ENCODE data around the gene FSTL5.
"Not testable (repeated sequence)": the region's sequence is repeated elsewhere in the genome, so short reads cannot be mapped to it uniquely, and the experiment has no call there.

Gene FSTL5

GRCh38 chr4:161829591-161829990 lies 334.2 kb downstream of the FSTL5 start:
- no peak for DNase-seq (ENCODE audit: low spot score)

- DNase-seq (ENCODE audit: low spot score): no peak
Observed at GRCh38 chr4:161828061-161828460, 335.7 kb downstream of the FSTL5 start.

GRCh38 chr4:161827013-161827412 lies 336.8 kb downstream of the FSTL5 start:
- no peak for DNase-seq (ENCODE audit: low spot score)

GRCh38 chr4:161823450-161823849 lies 340.4 kb downstream of the FSTL5 start:
- no peak for DNase-seq (ENCODE audit: low spot score)

GRCh38 chr4:161822174-161822573 lies 341.6 kb downstream of the FSTL5 start:
- no peak for DNase-seq (ENCODE audit: low spot score)

- DNase-seq (ENCODE audit: low spot score): no peak
Observed at GRCh38 chr4:161817914-161818313, 345.9 kb downstream of the FSTL5 start.

- no peak for DNase-seq (ENCODE audit: low spot score)
Observed at GRCh38 chr4:161816958-161817357, 346.8 kb downstream of the FSTL5 start.

GRCh38 chr4:161815841-161816240 lies 348.0 kb downstream of the FSTL5 start:
- no peak for DNase-seq (ENCODE audit: low spot score)

- no peak for DNase-seq (ENCODE audit: low spot score)
Observed at GRCh38 chr4:161813889-161814288, 349.9 kb downstream of the FSTL5 start.

- no peak for DNase-seq (ENCODE audit: low spot score)
Observed at GRCh38 chr4:161813389-161813788, 350.4 kb downstream of the FSTL5 start.

- DNase-seq (ENCODE audit: low spot score): no peak
Observed at GRCh38 chr4:161803171-161803570, 360.6 kb downstream of the FSTL5 start.

GRCh38 chr4:161799710-161800109 lies 364.1 kb downstream of the FSTL5 start:
- no peak for DNase-seq (ENCODE audit: low spot score)

GRCh38 chr4:161792991-161793390 lies 370.8 kb downstream of the FSTL5 start:
- no peak for DNase-seq (ENCODE audit: low spot score)

GRCh38 chr4:161791796-161792556 lies 371.8 kb downstream of the FSTL5 start:
- DNase-seq (ENCODE audit: low spot score): no peak

GRCh38 chr4:161767116-161767515 lies 396.7 kb downstream of the FSTL5 start:
- no peak for DNase-seq (ENCODE audit: low spot score)

- no peak for DNase-seq (ENCODE audit: low spot score)
Observed at GRCh38 chr4:161762796-161763195, 401.0 kb downstream of the FSTL5 start.

GRCh38 chr4:161760008-161760407 lies 403.8 kb downstream of the FSTL5 start:
- DNase-seq (ENCODE audit: low spot score): no peak

GRCh38 chr4:161758412-161758811 lies 405.4 kb downstream of the FSTL5 start:
- not testable (repeated sequence) for DNase-seq (ENCODE audit: low spot score)

- no peak for DNase-seq (ENCODE audit: low spot score)
Observed at GRCh38 chr4:161728929-161729328, 434.9 kb downstream of the FSTL5 start.

- no peak for DNase-seq (ENCODE audit: low spot score)
Observed at GRCh38 chr4:161721947-161722346, 441.9 kb downstream of the FSTL5 start.

GRCh38 chr4:161717084-161717483 lies 446.7 kb downstream of the FSTL5 start:
- no peak for DNase-seq (ENCODE audit: low spot score)

GRCh38 chr4:161714931-161715330 lies 448.9 kb downstream of the FSTL5 start:
- no peak for DNase-seq (ENCODE audit: low spot score)

- no peak for DNase-seq (ENCODE audit: low spot score)
Observed at GRCh38 chr4:161714022-161714751, 449.6 kb downstream of the FSTL5 start.

- DNase-seq (ENCODE audit: low spot score): no peak
Observed at GRCh38 chr4:161704653-161705052, 459.1 kb downstream of the FSTL5 start.
